ENCODE data around the gene ACBD6. TPM values are rescaled to one million over a fixed set of nuclear protein-coding genes. Genes with fewer than 3 reads are reported as not detected.
A peak's percentile ranks its signal among the peaks of the same experiment; 100 is the strongest.

The ACBD6 gene
- total and polyA plus RNA-seq, 7 donors, result 12.6 to 20.4 (median 17.3) TPM

DNA sequence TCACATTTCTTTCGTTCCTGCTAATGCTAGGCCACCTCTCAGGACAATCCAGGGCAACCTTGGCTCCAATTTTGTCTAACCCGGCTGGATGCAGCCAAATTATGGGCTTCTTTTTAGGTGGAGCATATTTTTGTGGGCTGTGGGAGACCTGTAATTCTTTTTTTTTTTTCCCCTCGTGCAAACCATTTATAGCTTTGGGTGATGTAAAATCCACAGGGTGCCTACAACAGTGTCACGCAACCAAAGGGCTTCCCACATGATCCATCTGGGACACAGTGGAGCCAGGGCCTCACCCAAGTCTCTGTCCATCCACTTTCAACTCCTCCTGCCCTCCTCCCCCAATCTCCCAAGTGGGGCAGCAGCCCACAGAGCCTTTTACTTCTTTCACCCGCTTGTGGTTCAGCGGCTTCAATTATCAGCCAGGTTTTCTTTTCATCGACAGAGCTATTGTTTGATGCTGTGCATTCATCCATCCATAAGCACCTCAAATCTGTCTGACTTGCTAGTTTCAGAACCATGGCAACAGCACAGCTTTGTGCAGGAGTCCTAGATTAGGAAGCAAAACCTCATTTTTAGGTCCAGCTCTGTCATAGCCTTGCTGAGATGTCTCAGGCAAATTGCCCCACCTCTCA lies 46.4 kb upstream of the ACBD6 start:
- 88 to 92% (median 91%) methylated on average over 7 of the region's 7 CpGs for WGBS, 3 donors
- Histone ChIP-seq H3K4me1 (peaks cover 11% of the 10 kb centered on the region), H3K27me3 (ENCODE audit: insufficient read depth in 3 of 3, low read length in 2 of 3) (no peaks in the 10 kb centered on the region), H3K9me3 (no peaks in the 10 kb centered on the region), H3K36me3 (ENCODE audit: insufficient read depth in 1 of 2, low read depth in 1 of 2) (no peaks in the 10 kb centered on the region), H3K4me3 (no peak overlapping the region), H3K27ac (no peak overlapping the region)
- TF ChIP-seq, protein P1, sequence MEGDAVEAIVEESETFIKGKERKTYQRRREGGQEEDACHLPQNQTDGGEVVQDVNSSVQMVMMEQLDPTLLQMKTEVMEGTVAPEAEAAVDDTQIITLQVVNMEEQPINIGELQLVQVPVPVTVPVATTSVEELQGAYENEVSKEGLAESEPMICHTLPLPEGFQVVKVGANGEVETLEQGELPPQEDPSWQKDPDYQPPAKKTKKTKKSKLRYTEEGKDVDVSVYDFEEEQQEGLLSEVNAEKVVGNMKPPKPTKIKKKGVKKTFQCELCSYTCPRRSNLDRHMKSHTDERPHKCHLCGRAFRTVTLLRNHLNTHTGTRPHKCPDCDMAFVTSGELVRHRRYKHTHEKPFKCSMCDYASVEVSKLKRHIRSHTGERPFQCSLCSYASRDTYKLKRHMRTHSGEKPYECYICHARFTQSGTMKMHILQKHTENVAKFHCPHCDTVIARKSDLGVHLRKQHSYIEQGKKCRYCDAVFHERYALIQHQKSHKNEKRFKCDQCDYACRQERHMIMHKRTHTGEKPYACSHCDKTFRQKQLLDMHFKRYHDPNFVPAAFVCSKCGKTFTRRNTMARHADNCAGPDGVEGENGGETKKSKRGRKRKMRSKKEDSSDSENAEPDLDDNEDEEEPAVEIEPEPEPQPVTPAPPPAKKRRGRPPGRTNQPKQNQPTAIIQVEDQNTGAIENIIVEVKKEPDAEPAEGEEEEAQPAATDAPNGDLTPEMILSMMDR (IDR thresholded peaks at IDR 0.05), result no peak
- intact Hi-C loops (cut with DNase I), result no loop called here
- no peak for DNase-seq
- no peak for ATAC-seq

DNA sequence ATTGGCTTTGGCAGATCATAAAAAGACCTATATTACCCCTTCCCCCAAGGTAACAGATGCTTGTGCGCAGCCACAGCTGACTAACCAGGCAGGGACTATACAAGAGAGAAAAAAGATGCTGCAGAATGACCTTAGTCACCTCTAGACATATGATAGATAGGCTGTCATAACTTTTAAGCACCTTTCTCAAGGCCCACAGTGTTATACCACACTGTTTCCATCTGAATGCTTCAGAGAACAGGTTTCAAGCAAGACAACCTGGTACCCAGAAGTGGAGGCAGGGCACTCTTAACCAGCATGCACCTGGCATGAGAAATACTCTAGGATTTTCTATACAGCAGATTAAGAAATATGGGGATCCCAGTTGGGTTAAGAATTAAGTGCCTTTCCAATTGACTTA lies 43.6 kb upstream of the ACBD6 start:
- no peak for DNase-seq
- H3K9me3 ChIP-seq, result no peaks in the 10 kb centered on the region
- WGBS, 3 donors, result 98 to 100% (median 100%) methylated on average over 1 of the region's 1 CpG
- H3K27me3 ChIP-seq (ENCODE audit: insufficient read depth in 3 of 3, low read length in 2 of 3), result no peaks in the 10 kb centered on the region
- H3K27ac ChIP-seq, result no peak overlapping the region
- H3K4me1 ChIP-seq, result peaks cover 15% of the 10 kb centered on the region
- no peaks in the 10 kb centered on the region for H3K36me3 ChIP-seq (ENCODE audit: insufficient read depth in 1 of 2, low read depth in 1 of 2)
- TF ChIP-seq, protein P1 (IDR thresholded peaks at IDR 0.05), result no peak
- intact Hi-C loops (cut with DNase I), result no loop called here
- no peak for ATAC-seq
- H3K4me3 ChIP-seq, result no peak overlapping the region

DNA sequence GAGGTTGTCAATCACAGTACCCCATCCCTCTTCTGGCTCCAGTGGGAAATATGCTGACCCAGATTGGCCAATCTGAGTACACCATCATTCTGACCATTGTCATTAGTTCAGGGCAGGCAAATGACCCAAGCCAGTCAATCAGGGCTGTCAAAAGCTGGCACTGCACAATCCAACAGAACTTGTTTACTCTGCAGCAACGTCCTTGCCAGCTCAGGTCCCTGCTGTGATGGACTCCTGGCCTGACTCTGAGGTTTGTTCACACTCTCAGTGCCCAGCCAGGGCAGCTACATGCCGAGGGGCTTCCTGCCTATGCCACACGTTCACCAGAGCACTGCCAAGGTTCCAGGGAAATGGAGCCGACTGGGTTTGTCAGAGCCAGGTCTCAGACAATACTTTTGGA lies 41.7 kb upstream of the ACBD6 start:
- H3K4me1 ChIP-seq, result peaks cover 15% of the 10 kb centered on the region
- no peaks in the 10 kb centered on the region for H3K27me3 ChIP-seq (ENCODE audit: insufficient read depth in 3 of 3, low read length in 2 of 3)
- H3K27ac ChIP-seq, result no peak overlapping the region
- DNase-seq (no peak), ATAC-seq (no peak)
- no peak overlapping the region for H3K4me3 ChIP-seq
- 74 to 78% (median 76%) methylated on average over 4 of the region's 4 CpGs for WGBS, 3 donors
- TF ChIP-seq, protein P1 (IDR thresholded peaks at IDR 0.05), result no peak
- intact Hi-C loops (cut with DNase I), result no loop called here
- no peaks in the 10 kb centered on the region for H3K36me3 ChIP-seq (ENCODE audit: insufficient read depth in 1 of 2, low read depth in 1 of 2)
- no peaks in the 10 kb centered on the region for H3K9me3 ChIP-seq

DNA sequence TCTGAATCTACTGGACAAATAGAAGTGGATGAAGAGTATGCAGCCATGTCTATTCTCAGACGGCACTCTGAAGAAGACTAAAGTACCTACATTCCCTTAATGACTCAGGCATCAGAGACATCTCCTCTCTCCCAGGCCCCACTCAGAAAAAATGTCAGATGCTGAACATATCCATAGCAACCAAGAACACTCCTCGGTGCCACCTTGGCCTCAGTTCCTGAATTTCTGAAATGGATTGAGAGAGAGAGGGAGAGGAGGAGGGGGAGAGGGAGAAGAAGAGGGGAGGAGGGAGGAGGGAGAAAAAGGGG lies 40.4 kb upstream of the ACBD6 start:
- peaks cover 0 to 2% (median 0%) of the 10 kb centered on the region in 3 donors for H3K27me3 ChIP-seq (ENCODE audit: insufficient read depth in 3 of 3, low read length in 2 of 3)
- peaks cover 15% of the 10 kb centered on the region for H3K4me1 ChIP-seq
- ATAC-seq (peak in 1 of 4 donors; percentile 36), DNase-seq (no peak)
- H3K36me3 ChIP-seq (ENCODE audit: insufficient read depth in 1 of 2, low read depth in 1 of 2), result no peaks in the 10 kb centered on the region
- H3K4me3 ChIP-seq, result no peak overlapping the region
- TF ChIP-seq, protein P1 (IDR thresholded peaks at IDR 0.05), result no peak
- WGBS, 3 donors, result 14 to 29% (median 15%) methylated on average over 2 of the region's 2 CpGs
- H3K9me3 ChIP-seq, result no peaks in the 10 kb centered on the region
- no peak overlapping the region for H3K27ac ChIP-seq
- intact Hi-C loops (cut with DNase I), result no loop called here
